ENCODE data around the gene KRT85.

Gene KRT85

GRCh38 chr12:52369211-52369610 lies 1.9 kb upstream of the KRT85 start:
- no peak for DNase-seq (ENCODE audit: low read depth)
- no peak overlapping the region for H3K4me3 ChIP-seq (ENCODE audit: low read depth, low read length)
- TF ChIP-seq, protein P1, sequence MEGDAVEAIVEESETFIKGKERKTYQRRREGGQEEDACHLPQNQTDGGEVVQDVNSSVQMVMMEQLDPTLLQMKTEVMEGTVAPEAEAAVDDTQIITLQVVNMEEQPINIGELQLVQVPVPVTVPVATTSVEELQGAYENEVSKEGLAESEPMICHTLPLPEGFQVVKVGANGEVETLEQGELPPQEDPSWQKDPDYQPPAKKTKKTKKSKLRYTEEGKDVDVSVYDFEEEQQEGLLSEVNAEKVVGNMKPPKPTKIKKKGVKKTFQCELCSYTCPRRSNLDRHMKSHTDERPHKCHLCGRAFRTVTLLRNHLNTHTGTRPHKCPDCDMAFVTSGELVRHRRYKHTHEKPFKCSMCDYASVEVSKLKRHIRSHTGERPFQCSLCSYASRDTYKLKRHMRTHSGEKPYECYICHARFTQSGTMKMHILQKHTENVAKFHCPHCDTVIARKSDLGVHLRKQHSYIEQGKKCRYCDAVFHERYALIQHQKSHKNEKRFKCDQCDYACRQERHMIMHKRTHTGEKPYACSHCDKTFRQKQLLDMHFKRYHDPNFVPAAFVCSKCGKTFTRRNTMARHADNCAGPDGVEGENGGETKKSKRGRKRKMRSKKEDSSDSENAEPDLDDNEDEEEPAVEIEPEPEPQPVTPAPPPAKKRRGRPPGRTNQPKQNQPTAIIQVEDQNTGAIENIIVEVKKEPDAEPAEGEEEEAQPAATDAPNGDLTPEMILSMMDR (conservative IDR thresholded peaks at IDR 0.05; ENCODE audit: low read depth, low read length) = no peak

GRCh38 chr12:52368508-52368907 lies 1.2 kb upstream of the KRT85 start:
- no peak overlapping the region for H3K4me3 ChIP-seq (ENCODE audit: low read depth, low read length)
- TF ChIP-seq, protein P1 (conservative IDR thresholded peaks at IDR 0.05; ENCODE audit: low read depth, low read length) = no peak
- no peak for DNase-seq (ENCODE audit: low read depth)

DNA sequence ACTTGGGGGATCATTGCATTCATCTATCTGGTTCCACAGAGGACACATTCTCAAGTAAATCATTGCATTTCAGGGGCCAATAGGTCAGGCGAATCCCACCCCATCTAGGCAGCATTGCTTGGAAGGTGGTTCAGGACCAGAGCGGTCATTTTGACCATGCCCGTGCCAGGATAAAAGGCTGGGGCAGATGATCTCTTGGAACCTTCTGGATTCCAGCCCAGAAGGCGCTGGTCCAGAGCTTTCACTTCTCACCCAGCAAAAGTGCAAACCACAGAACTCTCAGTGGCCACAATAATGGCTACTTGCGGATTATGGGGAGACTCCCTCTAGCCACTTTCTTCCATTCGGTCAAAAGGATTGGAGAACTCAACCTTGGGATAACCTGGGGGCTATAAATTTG lies 595 bp upstream of the KRT85 start:
- no peak overlapping the region for H3K4me3 ChIP-seq (ENCODE audit: low read depth, low read length)
- TF ChIP-seq, protein P1 (conservative IDR thresholded peaks at IDR 0.05; ENCODE audit: low read depth, low read length) = no peak
- DNase-seq (ENCODE audit: low read depth) = no peak

GRCh38 chr12:52364901-52365489 lies 2.3 kb downstream of the KRT85 start:
- TF ChIP-seq, protein P1 (conservative IDR thresholded peaks at IDR 0.05; ENCODE audit: low read depth, low read length) = no peak
- H3K4me3 ChIP-seq (ENCODE audit: low read depth, low read length) = no peak overlapping the region
- no peak for DNase-seq (ENCODE audit: low read depth)

DNA sequence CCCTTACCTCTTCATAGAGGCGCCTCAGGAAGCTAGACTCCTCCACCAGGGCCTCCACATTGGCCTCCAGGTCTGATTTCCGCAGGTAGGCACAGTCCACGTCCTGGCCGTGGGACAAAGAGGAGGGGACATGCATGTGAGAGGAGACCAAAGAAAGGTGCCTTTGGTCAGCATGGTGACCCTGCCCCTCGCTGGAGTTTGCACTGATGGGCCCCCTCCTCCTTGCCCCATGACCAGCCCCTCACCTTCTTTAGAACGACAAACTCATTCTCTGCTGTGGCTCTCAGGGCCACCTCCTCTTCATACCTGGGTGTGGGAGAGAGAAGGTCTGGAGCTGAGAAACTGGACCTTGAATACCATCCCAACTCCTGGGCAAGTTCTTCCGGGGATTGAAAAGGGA lies 3.2 kb downstream of the KRT85 start:
- TF ChIP-seq, protein P1 (conservative IDR thresholded peaks at IDR 0.05; ENCODE audit: low read depth, low read length) = no peak
- no peak for DNase-seq (ENCODE audit: low read depth)
- no peak overlapping the region for H3K4me3 ChIP-seq (ENCODE audit: low read depth, low read length)

DNA sequence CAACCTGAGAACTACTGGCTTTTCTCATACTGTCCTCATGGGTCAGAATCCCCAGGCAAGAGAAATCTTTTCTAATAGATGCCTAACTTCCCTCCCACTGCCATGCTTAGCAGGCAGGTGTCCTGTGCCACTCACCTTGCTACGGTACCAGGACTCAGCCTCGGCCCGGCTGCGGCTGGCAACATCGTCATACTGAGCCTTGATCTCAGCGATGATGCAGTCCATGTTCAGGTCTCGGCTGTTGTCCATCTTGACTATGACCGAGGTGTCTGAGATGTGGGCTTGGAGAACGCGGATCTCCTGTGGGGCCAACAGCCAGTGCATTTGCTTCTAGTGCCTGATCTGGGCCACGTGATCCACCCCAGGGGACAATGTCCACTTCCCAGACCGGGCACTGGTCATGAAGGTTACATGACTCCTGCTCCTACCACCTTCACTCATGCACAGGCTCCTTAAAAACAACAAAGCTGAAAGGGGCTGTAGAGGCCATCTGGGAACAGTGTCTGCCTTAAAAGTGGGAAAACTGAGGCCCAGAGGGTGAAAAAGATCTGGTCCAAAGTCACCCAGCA lies 4.1 kb downstream of the KRT85 start:
- no peak for DNase-seq (ENCODE audit: low read depth)
- TF ChIP-seq, protein P1 (conservative IDR thresholded peaks at IDR 0.05; ENCODE audit: low read depth, low read length) = no peak
- no peak overlapping the region for H3K4me3 ChIP-seq (ENCODE audit: low read depth, low read length)

DNA sequence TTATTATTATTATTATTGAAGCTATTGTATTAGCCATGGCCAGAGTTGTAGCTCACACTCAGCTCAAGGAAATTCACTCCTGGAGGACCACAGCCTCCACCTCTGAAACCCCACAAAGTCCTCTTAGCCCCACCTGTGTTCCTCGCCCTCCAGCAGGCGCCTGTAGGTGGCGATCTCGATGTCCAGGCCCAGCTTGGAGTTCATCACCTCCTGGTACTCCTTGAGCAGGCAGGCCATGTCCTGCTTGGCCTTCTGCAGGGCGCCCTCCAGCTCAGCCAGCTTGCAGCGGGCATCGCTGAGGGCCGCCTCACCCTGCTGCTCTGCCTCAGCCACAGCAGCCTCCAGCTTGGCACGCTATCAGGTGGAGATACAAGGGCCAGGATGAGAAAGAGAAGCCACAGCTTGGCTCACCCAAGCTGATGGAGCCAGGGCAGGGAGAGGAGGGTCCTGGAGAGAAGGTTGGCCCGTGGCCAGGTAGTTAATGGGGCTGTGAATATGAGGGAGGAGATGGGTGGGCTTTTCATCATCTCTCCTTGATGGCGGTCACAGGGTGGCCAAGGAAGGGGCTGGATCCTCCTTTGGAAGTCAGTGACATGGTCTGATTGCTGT lies 5.1 kb downstream of the KRT85 start:
- DNase-seq (ENCODE audit: low read depth) = no peak
- TF ChIP-seq, protein P1 (conservative IDR thresholded peaks at IDR 0.05; ENCODE audit: low read depth, low read length) = peak; percentile 43
- no peak overlapping the region for H3K4me3 ChIP-seq (ENCODE audit: low read depth, low read length)

Data from choroid plexus epithelial cell (primary cell).